HG02678 (cell line): ENCODE data around the gene TACC3.

Experiments
- ATAC-seq: cut with Tn5 transposase; IDR thresholded peaks from one replicate; pipeline ENCODE4 v1.9.1; 2021; ENCODE audit warnings: mild to moderate bottlenecking, moderate library complexity; ENCODE audit not compliant: unreplicated experiment

The TACC3 gene

DNA sequence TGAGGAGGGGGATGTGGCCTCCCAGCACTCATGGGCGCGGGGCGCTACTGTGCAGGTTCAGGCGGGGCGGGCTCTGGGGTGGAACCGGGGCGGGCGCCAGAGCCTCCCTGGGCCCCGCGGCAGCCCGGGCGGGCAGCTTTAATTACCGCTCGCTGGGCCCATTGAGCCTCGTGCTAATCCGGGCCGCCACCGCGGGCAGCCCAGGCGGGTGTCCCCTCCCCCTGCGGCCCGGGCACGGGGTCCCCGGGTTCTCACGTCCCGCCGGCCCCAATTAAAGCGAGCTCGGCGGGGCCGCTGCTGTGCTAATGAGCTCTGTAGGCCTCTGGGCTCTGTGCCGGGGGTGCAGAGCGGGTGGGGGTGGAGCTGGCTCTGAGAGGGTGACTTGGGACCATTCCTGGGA lies 48.9 kb downstream of the TACC3 start:
- ATAC-seq, result no peak

DNA sequence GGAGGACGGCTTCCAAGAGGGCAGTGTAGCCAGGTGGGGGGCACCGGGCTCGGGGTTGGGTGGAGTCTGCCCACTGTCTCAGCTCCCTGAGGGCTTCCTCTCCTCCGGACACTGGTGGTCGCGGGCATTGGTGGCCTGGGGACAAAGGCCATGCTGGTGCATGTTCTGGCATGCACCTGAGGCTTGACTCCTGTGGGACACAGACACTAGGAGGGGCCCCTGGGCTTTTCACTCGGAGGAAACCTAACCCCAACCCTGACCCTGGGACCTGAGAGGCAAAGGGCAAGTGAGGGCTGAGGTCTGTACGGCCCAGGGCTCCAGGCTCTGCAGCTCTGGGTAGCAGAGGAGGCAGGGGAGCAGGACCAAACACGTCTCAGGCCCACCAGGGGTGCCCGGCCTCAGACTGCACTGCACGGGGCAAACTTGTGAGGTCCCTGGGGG lies 49.5 kb downstream of the TACC3 start:
- no peak for ATAC-seq

DNA sequence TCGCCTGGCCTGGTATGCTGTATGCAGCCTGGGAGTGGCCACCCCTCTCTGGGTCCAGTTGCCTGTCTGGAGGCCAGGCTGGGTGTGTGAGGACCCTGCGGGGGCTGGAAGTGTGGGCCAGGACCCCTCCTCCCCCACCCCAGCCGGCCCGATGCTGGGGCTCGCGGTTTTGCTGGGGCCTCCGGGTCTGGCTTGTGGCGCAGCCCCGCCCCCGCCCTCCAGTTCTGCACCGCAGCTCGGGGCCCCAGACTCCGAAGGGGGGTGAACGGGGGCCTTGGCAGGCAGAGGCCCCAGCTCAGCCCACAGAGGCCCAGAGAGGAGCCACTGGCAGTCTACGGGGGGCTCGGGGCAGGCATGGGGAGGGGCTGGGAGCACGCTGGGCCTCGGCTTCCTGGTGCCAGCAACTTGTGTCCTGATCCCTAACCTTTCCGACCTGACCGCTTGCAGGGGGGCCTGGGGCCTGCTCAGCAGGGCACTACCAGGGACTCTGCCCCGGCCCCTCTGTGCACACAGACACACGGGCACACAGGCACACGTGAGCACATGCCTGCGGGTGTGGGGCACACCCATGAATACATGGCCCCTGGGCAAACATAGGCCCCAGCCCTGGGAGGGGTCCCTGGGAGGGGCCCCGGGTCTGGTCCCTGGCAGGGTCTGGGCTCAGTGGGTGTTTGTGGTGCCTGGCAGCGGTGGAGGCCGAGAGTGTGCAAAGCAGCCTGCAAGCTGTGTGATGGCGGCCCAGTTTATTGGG lies 50.4 kb downstream of the TACC3 start:
- no peak for ATAC-seq

DNA sequence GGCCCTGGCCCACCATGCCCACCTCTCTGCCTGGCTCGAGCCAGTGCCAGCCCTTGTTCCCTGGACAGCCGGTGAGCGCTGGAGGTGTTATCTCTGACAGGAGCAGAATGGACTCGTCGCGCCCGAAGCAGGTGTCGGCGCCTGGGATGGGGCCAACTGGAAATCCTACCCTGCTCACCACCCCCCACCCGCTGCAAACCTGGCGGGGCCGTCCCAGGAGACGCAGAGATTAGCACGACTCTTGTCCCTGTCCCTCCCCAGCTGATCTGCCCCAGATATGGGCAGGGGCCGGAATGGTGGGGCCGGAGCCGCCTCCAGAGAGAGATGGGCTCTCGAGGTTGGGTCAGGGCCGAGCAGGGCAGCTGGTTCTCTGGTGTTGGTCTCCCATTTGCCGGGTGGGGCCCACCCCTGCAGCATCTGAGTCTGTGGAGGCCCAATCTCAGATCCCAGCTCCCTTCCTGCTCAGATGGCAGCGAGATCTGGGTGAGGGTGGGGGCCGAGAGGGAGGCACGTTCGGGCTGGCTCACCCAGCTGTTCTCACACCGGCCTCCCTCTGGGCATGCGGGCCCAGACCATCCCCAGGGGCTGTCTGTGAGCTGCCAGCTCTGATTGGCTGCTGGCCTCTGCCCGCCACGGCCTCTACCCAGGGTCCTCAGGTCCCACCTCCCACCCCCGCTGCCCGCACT lies 51.7 kb downstream of the TACC3 start:
- no peak for ATAC-seq

DNA sequence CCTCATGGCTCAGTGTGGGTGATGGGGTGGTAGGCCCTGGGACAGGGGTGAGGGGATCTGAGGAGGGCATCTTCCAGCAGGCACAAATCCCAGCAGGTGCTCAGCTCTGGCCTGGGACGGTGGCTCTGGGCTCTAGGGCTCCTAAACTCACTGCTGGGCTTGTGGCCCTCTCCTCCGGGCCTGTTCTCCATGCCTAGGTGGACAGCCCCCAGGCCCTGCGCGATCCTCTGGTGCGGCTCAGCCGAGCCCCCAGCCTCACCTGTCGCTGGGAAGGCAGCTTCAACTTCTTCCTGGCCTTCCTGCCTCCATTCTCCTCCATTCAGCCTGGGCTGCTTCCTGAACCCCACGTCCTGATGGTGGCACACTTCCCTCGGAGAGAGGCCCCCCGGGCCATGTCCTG lies 52.4 kb downstream of the TACC3 start:
- no peak for ATAC-seq

DNA sequence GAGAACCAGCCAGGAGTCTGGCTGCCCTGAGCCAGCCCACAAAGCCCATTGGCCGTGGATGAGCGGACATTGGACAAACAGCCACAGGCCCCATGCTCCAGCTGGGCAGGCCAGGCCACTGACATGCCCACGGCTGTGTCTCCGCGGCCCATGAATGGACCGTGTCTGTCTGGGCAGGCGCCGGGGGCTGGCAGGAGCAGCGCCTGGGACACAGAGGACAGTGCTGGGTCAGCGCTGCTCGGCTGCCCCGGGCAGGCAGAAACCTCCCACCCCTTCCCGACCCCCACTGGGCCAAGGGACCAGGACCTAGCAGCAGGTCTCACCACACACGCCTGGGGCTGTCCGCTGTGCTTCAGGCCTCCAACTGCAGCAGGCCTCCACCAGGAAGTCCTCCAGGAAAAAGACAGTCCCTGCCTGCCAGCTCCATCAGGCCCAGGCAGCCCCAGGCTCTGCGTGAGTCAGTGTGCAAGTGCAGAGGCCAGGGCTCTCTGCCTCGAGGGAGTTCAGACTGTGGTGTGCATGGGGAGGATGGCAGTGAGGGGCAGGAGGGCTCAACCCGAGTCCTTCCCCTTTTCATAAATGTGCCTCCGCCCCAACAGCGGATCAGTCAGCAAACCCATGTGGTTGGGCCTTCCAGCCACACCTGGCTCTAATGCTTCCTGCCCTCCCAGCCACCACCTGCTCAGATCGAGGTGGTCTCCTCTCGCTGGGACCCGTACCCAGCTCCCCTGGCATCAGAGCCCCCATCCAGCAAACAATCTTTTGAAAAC lies 54.6 kb downstream of the TACC3 start:
- ATAC-seq, result no peak

DNA sequence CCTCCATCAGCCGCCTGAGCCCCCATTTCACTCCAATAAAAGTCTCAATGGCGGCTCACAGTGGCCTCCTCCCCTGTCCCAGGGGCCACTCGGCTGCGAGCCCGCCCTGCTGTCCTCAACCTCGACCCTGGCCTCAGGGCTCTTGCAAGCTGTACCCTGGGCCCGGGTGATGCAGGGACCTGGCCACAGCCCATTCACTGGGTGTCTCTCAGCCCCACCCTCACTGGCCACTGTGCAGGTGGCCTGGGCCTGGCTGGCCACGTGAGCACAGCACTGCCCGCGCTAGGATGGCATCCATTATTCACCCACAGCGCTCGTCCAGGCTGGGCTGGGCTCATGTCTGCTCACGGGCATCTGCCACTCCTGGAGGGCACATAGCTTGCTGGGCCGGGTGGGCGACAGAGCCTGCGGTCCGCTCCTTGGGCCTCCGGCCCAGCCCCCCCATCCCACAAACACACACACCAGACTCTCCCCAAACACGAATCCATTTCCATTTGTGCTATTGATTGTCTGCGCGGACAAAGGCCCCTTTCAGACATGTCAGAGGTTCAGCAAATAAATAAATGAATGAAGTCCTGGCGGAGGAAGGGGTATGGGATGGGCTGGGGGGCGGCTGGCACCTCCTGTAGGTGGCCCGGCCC lies 55.3 kb downstream of the TACC3 start:
- ATAC-seq, result no peak

DNA sequence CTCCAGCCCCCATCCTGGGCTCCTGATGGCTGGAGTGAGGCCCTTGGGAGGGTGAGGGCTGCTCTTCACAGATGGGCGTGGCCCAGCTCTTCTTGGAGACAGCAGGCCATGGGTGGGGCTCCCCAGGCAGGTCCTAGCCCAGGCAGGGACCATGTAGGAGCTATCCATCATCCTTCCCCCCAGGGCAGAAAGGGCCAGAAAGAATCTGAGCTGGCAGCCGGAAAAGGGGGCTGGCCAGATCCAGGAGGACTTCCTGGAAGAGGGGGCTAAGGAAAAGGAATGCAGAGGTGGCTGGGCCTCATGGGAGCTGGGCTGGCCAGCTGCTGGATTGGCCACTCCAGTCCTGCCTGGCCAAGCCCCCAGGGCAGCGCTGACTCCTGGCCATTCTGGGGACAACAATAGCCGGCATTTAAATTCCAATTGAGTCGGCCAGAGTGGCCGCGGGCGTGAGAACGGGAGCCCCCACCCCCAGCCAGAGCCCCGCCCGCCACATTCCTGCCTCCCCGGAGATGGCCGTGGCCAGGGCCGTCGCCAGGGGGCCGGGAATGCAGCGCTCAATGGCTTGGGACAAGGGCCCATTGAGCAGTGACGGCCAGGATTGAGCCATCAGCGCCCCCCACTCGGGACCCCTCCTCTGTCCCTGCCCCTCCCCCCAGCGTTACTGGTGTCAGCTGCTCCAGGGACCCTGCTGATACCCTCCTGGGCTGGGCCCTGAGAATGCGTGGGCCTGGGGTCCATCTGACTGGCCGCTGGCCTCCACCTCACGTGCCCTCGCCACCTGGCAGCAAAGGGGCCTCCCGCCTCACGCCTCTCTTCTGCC lies 56.7 kb downstream of the TACC3 start:
- no peak for ATAC-seq

DNA sequence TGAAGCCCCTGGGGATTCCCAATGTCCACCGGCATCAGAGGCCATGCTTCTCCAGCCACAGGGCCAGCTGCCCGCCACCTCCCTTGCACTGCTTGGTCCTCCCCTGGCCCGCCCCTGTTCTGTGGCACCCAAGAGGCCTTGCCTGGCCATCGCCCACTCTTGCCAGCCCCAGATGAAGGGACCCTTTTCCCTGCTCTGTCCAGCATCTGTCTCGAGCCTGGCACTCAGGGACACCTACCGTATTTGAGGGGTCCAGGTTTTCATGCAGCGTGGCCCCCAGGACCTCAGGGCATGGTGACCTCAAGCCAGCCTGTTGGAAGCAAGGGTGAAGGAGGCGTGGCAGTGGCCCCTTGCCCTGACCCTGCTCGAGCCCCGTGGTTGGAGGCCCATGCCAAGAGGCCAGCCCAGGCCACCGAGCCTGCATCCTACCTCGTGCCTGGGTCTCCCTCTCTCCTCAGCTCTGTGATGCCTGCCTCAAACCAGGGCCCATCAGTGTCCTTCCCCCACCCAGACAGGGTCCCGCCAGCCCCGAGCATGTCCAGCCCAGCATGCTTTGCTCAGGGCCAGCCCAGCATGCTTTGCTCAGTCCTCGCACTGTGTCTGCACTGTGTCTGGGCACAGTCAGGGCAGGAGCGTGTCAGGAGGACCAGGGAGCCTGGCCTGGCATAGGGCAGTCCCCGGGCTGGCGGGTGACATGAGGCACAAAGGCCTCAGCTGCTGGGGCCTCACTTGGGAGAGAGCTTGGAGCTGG lies 57.5 kb downstream of the TACC3 start:
- ATAC-seq, result no peak

DNA sequence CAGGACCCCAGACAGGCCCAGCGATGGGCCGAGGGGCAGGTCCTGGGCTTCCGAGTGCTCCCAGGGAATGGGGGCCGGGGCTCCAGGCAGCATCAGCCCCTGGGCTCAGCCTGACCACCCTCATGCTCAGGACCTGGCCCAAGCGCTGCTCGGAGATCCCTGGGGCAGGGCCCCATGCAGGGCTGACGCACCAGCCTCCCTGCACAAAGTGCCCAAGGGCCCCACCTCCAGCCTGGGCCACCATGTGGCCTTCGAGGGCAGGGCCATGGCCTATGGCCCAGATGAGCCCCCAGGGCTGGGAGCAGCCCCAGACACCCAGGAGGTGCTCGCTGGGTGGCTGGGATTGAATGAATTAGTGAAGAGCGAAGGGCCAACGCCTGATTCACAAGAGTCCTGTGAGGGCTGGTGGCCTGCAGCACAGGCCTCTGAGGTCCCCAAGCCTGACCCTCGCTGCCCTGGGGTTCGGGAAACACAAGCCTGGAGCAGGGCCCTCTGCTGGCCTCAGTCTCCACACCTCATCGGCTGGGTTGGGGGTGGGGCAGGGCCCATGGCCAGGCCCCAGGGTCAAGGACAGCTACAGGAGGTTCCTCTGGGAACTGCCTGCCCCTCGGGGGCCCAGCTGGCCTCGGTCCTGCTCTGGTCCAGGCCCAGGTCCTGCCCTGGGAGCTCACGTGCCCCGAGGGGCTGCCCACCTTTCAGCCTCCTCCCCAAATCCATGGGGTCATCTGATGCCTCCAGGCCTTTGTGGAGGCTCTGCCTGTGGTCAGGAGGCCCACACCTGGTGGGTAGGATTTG lies 58.5 kb downstream of the TACC3 start:
- ATAC-seq, result no peak

DNA sequence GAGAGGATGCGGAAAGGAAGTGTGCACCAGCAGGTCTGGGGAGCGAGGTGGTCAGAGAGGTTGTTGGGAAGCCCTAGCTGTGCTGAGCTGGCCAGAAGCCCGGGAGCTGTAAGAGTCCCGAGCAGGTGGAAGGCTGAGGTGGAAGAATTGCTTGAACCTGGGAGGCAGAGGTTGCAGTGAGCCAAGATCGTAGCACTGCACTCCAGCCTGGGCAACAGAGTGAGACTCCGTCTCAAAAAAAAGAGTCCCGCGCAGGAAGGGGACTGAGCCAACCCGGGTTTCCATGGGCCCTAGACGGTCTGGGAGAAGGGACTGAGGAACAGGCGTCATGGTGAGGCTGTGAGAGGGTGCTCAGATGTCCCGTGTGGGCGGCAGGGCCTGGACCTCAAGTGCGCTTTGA lies 59.1 kb downstream of the TACC3 start:
- ATAC-seq, result no peak

DNA sequence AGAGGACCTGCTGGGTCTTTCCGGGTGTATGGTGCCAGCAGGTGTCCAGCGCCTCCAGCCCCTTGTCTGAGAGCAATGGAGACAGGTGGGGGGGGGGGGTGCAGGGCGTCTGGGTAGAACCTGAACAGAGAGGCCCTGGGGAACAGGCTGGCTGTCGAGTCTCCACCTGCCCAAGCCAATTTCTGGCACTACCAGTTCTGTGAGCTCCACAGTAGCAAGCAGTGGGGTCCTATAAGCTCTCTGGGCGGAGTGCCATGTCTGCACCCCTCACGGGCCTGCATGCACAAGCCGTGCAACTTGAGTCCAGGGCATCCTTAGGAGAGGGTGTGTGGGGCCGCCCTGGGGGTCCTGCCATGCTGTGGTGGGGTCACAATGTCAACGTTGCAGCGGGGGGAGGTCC lies 61.7 kb downstream of the TACC3 start:
- ATAC-seq, result no peak

DNA sequence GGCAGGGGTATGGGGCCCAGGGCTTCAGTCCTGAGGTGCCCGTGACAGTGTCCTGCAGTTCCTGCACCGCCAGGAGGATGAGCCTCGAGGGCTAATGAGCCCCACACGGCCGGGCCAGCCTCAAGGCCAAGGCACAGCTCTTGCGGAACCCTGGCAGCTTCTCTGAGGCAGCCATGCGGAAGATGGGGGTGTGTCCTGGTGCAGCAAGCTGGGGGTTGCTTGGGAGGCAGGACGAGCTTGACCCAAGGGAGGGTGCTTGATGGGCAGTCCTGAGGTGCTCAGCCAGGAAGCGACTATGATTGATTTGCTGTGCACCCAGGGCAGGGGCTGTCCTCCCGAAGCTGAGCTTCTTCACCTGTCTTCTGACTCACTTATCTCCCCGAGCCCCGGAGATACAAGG lies 62.6 kb downstream of the TACC3 start:
- ATAC-seq, result no peak

DNA sequence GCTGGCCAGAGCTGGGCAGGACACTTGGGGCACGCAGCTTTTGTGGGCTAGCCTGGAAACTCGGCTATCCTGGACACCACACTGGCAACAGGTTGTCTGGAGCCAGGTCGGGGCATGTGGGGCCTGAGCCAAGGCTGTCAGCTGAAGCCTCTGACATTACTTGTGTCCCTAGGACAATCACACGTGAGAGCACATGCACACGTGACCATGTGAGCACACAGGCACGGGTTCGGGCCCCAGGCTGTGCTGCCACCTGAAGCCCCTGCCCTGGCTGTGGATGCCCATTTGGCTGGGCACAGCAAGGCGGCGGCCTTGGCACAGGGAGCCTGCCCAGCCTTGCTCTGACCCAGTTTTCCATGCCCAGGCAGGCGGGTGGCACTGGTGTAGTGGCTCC lies 63.1 kb downstream of the TACC3 start:
- ATAC-seq, result no peak

DNA sequence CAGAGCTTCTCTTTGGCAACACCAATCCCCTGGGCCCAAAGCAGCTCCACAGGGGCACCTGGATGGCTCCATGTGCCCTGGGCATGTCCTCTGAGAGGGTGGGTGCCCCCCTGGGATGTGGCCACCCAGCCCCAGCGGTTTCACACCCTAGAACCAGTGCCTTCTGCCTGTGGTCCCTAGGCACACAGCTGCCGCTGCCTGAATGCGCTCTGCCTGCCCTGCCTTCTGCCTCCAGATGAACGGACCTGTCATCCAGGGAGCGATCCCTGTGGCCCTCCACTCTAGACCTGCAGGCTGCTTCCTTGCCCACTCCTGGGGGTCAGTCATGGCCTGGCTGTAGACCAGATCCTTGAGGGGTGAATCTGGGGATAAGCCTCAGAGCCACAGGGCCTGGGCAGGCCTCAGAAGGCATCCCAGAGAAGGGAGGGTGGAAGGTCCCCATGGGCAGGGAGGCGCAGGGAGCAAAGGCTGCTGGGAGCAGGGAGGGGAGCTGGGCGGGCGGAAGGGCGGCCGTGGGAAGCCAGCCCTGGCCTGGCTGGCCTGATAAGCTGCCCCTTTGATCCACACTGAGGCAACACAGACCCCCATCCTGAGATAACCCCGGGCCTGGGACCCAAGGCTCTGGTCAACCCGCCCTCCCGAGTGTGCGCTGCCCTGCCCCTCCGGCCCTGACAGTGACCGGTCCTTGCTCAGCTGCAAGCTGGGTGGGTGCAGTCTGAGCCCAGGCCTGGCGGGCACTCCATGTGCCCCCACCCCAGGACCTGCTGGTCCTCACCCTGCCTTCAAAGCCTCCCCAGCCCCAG lies 63.7 kb downstream of the TACC3 start:
- ATAC-seq, result no peak

DNA sequence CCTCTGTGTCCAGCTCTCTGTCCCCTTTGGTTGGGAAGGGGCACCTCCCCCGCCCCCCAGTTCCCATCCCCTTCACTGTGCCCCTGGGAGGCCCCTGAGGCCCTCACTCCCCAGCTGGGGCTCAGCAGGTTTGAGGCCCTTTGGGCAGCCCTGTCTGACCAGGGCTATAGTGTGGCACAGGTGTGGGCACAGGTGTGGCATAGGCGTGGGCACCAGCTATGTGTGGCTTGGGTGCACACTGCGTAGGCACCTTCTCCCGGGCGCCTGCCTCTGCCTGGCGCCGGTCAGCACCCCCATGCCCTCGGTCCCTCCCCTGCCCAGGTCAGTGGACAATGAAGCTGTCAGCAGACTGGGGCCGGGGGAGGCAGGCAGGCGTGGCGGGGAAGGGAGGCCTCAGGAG lies 64.3 kb downstream of the TACC3 start:
- no peak for ATAC-seq

DNA sequence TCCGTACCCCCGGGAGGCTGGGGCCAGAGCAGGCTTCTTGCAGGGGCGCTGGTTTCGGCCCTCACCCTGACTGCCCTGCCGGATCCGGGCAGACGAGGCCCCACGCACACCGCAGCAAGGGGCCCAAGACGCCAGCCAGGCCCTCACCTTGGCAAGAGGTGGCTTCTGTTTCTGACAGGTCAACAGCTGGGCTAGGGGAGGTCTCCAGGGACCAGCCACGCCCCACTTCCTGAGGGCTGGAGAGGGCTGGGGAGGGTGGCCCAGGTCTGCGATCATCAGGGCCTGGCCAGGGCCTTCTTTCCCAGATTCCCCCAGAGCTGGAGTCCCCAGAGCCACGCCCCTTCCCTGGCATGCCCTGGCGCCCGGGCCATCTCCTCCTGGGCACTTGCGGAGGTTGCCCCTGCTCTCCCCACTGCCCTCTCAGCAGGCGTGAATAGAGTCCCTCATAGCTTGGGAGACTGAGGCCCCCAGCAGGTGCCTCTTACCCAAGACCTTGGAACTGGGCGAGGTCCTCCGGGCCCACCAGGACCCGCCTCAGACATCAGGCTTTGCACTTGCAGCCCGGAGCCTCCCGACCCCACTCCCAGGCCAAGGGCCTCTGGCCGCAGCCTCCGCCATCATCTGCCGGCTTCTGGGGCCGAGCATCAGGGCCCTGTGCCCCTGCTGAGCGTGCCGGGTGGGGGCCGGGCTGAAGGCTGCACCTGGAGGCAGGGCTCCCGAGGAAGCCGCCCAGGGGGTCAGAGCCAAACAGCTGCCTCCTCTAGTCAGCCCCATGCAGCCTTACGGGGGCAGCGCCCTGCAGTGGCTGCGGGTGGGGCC lies 65.4 kb downstream of the TACC3 start:
- no peak for ATAC-seq
